ENCODE data around the gene TDRD7. TPM values are rescaled to one million over a fixed set of nuclear protein-coding genes. Genes with fewer than 3 reads are reported as not detected.

The TDRD7 gene
- total RNA-seq, 4 donors from 2014 or later, result 4.2 to 13.0 (median 8.3) TPM

- no peak overlapping the region for H3K27ac ChIP-seq
- no peaks in the 10 kb centered on the region for H3K27me3 ChIP-seq
- peaks cover 28% of the 10 kb centered on the region for H3K36me3 ChIP-seq
- H3K9me3 ChIP-seq, result no peaks in the 10 kb centered on the region
- no peak overlapping the region for H3K4me3 ChIP-seq
- no peak for DNase-seq (ENCODE audit: low spot score in 2 of 2)
- TF ChIP-seq POLR2A (IDR thresholded peaks at IDR 0.05) (no peak), CTCF (IDR thresholded peaks at IDR 0.05) (no peak), EP300 (IDR thresholded peaks at IDR 0.05) (no peak), POLR2AphosphoS5 (IDR thresholded peaks at IDR 0.05) (no peak)
- no peaks in the 10 kb centered on the region for H3K4me1 ChIP-seq
- WGBS, result 100% methylated on average over 1 of the region's 1 CpG
Observed at GRCh38 chr9:97462914-97463313, 51.0 kb downstream of the TDRD7 start.

GRCh38 chr9:97468658-97469448 is 57.0 kb downstream of the TDRD7 start:
- Histone ChIP-seq H3K4me3 (no peak overlapping the region), H3K9me3 (no peaks in the 10 kb centered on the region), H3K27ac (no peak overlapping the region), H3K36me3 (peaks cover 25% of the 10 kb centered on the region), H3K27me3 (no peaks in the 10 kb centered on the region), H3K4me1 (peaks cover 6% of the 10 kb centered on the region)
- TF ChIP-seq POLR2AphosphoS5 (IDR thresholded peaks at IDR 0.05) (peak in 1 of 3 donors; percentile 48), CTCF (IDR thresholded peaks at IDR 0.05) (peak; percentile 49 to 66), EP300 (IDR thresholded peaks at IDR 0.05) (no peak)
- peak; percentile 76 to 81 for DNase-seq (ENCODE audit: low spot score in 2 of 2)
- WGBS, result 72% methylated on average over 4 of the region's 4 CpGs

GRCh38 chr9:97470076-97470475 is 58.2 kb downstream of the TDRD7 start:
- Histone ChIP-seq H3K4me1 (peaks cover 6% of the 10 kb centered on the region), H3K4me3 (no peak overlapping the region), H3K9me3 (no peaks in the 10 kb centered on the region), H3K36me3 (peaks cover 26% of the 10 kb centered on the region), H3K27ac (no peak overlapping the region), H3K27me3 (no peaks in the 10 kb centered on the region)
- no peak for DNase-seq (ENCODE audit: low spot score in 2 of 2)
- 88% methylated on average over 2 of the region's 2 CpGs for WGBS
- TF ChIP-seq CTCF (IDR thresholded peaks at IDR 0.05) (no peak), POLR2A (IDR thresholded peaks at IDR 0.05) (no peak), POLR2AphosphoS5 (IDR thresholded peaks at IDR 0.05) (no peak), EP300 (IDR thresholded peaks at IDR 0.05) (no peak)

GRCh38 chr9:97473717-97474116 is 61.8 kb downstream of the TDRD7 start:
- no peaks in the 10 kb centered on the region for H3K9me3 ChIP-seq
- WGBS, result 70% methylated on average over 3 of the region's 3 CpGs
- H3K27ac ChIP-seq, result no peak overlapping the region
- H3K27me3 ChIP-seq, result no peaks in the 10 kb centered on the region
- DNase-seq (ENCODE audit: low spot score in 2 of 2), result no peak
- H3K36me3 ChIP-seq, result peaks cover 16% of the 10 kb centered on the region
- no peak overlapping the region for H3K4me3 ChIP-seq
- H3K4me1 ChIP-seq, result peaks cover 6% of the 10 kb centered on the region
- TF ChIP-seq EP300 (IDR thresholded peaks at IDR 0.05) (no peak), POLR2A (IDR thresholded peaks at IDR 0.05) (no peak), POLR2AphosphoS5 (IDR thresholded peaks at IDR 0.05) (no peak), CTCF (IDR thresholded peaks at IDR 0.05) (no peak)

- DNase-seq (ENCODE audit: low spot score in 2 of 2), result no peak
- TF ChIP-seq CTCF (IDR thresholded peaks at IDR 0.05), result no peak
- Histone ChIP-seq H3K27ac (no peak overlapping the region), H3K4me1 (no peaks in the 10 kb centered on the region), H3K9me3 (no peaks in the 10 kb centered on the region), H3K27me3 (no peaks in the 10 kb centered on the region), H3K4me3 (no peak overlapping the region), H3K36me3 (peaks cover 16% of the 10 kb centered on the region)
- WGBS, result 94% methylated on average over 5 of the region's 5 CpGs
Observed at GRCh38 chr9:97474372-97474925, 62.6 kb downstream of the TDRD7 start.
